NOMO-1 treated with dmso at 0.1 percent for 144 hours (cell line): ENCODE results near the gene USP9X.
"Not testable (repeated sequence)": the region's sequence is repeated elsewhere in the genome, so short reads cannot be mapped to it uniquely, and the experiment has no call there.

Experiments used
- DNase-seq: peaks from one replicate; lab custom pipeline; 2025; ENCODE audit not compliant: unreplicated experiment; lab: John Stamatoyannopoulos, UW

USP9X gene, protein sequence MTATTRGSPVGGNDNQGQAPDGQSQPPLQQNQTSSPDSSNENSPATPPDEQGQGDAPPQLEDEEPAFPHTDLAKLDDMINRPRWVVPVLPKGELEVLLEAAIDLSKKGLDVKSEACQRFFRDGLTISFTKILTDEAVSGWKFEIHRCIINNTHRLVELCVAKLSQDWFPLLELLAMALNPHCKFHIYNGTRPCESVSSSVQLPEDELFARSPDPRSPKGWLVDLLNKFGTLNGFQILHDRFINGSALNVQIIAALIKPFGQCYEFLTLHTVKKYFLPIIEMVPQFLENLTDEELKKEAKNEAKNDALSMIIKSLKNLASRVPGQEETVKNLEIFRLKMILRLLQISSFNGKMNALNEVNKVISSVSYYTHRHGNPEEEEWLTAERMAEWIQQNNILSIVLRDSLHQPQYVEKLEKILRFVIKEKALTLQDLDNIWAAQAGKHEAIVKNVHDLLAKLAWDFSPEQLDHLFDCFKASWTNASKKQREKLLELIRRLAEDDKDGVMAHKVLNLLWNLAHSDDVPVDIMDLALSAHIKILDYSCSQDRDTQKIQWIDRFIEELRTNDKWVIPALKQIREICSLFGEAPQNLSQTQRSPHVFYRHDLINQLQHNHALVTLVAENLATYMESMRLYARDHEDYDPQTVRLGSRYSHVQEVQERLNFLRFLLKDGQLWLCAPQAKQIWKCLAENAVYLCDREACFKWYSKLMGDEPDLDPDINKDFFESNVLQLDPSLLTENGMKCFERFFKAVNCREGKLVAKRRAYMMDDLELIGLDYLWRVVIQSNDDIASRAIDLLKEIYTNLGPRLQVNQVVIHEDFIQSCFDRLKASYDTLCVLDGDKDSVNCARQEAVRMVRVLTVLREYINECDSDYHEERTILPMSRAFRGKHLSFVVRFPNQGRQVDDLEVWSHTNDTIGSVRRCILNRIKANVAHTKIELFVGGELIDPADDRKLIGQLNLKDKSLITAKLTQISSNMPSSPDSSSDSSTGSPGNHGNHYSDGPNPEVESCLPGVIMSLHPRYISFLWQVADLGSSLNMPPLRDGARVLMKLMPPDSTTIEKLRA (N-terminal part only)

DNA sequence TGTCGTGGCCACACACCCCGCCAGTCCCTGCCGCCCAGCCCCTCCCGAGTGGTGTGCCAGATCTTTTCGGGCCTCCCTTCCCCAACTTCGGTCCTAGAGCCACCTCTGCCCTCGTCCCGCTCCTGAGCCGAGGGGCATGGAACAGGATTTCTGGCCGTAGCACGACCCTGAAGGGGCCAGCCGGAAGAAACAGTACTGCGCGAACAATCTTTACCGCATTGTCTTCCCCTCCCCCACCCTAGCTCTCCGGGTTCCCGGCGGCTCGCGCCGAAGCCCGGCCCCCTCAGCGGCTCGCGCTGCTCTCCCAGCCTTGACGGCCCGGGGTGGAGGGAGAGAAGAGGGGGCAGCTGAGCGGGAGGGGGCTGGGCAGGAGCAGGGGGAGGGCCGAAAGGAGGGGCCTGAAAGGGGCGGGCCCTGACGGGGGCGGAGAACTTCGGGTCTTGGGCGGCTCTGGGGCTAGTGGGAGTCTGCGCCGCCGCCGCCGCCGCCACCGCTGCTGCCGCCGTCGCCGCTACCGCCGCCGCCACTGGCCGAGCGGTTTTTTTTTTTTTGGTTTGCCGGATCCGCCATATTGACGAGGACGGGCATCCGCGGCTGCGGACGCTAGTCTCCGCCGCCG is at the start of gene USP9X:
TSS of gene USP9X (plus strand) at position 553 of the 619 bp plus-strand sequence. CDS start 38,184 bp downstream, outside the sequence.
- peak; percentile 70 for DNase-seq

DNA sequence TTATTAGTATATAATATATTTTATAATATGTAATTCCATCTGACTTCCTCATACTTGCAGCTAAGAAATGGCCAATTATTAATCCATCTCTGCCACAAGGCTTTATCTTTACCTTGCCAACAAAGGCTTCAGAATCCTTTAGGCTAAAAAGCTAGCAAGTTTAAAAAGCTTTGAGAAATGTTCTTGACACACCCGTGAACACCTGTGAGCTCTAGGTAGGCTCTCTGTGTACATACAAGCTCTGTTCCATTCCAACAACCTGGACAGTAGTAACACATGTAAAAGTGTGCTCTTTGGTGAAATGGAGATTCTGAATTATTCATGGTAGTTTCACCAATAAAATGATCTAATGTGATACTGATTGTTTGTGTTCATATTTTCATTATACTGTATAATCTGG is 49.7 kb upstream of the USP9X start:
- DNase-seq, result no peak

DNA sequence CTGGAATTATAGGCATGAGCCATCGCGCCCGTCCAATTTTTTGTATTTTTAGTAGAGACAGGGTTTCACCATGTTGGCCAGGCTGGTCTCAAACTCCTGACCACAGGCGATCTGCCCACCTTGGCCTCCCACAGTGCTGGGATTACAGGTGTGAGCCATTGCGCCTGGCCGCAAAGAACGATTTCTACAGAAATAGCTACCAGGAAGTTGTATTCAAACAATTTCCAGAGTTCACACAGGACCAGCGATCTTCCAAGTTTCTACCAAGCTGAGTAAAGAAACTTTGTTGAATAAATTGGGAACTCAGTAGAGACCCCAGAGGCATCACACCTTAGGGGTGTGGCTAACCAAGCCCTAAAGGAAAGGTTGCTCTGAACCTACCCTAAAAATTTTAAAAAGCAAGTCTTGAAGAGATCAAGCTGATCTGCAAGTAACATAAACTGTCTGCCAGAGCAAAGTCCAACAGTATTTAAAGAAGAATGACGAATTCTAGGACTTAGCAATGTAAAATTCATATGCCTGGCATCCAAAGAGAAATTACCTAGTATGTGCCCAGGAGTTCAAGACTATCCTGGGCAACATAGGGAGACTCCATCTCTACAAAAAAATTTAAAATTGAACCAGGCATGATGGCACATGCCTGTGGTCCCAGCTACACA is 48.4 kb upstream of the USP9X start:
- no peak for DNase-seq

DNA sequence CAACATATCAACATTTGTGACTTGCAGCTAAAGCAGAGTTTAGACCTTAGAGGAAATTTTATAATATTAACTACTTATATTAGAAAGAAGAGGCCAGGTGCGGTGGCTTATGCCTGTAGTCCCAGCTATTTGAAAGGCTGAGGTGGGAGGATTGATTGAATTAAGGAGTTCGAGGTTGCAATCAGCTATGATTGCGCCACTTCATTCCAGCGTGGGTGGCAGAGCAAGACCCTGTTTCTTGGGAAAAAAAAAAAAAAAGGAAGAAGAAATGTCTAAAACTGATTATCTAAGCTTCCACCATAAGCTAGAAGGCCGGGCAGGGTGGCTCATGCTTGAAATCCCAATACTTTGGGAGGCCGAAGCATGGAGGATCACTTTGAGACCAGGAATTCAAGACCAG is 42.0 kb upstream of the USP9X start:
- DNase-seq, result no peak

DNA sequence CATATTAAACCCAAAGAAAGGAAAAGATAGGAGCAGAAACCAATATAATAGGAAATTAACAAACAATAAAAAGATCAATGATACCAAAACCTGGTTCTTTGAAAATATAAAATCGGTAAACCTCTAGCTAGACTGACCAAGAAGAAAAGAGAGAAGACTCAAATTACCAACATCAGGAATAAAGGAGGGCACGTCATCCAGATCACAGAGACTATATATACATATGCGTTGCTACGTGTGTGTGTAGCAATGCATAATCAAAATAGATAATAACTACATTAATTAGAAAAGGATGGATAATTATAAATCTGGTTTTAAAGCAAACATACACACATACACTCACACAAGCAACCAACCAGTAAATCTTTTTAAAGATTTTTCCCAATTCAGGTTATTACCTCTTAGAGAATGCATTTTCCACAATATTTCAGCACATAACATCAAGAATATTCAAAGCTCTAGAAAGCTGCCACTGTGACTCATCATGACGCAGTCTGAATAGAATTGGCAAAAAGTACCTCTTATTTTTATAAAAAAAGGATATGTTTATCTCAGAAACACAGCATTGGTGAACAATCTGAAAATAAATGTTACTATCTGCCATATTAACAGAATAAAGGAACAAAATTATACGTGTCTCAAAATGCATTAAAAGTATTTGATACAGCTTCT is 41.4 kb upstream of the USP9X start:
- DNase-seq, result no peak

DNA sequence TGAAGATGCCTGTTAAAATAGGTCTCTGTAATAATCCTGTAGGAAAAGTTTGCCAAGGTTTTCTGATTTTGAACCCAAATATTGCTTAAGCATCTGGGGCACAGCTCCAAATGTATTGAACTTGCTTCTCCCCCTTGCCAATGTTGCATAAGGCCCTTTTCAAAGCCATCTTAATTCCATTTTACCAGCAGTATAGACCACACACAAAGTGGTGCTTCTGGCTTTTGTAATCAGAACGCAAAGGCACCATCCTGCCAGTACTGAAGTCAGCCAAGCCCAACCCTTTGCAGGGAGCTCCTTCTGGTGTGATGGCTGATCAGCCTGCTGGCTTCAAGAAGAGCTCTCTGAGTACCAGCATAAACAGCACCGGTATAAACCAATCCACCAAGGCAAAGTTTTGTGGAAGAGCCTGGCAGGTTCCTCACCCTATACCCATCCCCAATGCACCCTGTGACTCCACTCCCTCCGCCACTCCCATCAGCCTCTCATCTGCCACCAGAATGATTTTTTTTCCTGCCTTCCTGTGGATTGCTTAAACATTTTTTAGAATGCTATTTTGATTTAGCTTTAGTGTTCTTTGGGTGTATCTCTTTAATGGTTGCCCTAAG is 39.2 kb upstream of the USP9X start:
- no peak for DNase-seq

DNA sequence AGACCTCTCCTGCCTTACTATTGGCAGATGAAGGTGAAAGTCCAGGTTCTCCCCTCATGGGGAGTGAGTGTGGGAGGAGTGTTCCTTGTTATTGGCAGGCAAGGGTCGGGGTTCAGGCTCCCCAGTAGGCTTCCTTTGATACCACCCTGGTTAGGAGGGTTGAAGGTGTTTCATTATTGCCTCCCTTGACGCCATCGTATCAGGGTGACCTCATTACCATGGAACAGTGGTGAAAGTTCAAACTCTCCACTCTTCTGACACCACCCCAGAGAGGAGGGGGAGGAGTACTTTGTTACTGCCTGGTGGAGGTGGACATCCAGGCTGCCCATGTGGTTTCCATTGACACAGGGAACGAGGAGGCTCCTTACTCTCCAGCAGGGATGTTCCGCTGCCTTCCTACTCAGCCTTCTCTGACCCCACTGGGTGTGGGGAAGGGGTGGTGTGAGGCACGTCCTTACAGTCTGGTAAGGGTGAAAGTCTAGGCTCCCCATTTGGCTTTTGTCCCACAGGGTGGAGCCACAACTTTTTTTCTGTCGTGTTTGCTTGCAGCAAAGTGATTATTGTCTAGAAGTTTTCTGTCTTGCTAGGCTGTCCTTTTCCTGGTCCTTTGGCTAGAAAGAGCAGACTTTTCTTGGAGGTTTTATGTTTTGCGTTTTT is 37.2 kb upstream of the USP9X start:
- no peak for DNase-seq

DNA sequence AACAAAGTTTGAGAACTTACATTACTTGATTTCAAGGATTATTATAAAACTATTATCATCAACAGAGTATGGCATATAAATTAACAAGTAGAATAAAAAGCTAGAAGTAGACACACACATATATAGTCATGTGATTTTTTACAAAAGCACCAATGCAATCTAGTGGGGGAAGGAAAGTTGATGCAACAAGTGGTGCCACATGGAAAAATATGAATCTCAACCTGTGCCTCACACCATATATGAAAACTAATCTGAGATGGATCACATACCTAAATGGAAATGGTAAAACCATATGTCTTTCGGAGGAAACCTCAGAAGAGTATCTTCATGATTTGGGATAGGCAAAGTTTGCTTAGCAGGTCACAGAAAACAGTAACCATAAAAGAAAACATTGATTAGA is 34.9 kb upstream of the USP9X start:
- DNase-seq, result no peak

DNA sequence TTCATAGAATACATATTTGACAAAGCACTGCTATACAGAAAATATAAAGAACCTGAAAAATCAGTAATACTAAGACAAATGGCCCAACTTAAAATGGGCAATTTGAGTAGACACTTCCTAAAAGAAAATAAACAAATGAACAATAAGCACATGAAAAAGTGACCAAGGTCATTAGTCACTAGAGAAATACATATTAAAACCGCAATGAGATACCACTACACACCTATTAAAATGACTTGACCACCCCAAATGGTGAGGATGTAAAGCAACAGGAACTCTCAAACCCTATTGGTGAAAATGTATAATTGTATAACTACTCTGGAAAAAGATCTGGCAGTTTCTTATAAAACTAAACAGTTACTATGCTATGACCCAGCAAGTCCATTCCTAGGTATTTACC is 34.0 kb upstream of the USP9X start:
- no peak for DNase-seq

DNA sequence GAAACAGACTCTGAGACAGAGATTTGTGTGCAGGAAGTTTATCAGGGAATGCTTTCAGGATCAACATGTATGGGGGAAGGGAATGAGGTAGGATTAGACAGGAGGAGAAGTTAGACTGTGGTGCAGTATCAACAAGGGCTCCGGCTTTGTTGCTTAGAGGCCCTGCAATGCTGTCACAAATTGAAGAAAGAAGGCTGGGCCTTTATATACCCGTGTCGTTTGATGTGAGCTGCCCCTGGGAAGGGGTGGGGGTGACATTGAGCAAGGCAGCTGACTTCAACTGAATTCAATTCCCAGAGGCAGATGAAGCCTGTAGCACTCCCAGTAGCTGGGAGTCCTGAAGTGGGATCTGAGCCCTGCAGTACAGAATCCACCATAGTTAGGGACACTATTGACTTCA is 29.5 kb upstream of the USP9X start:
- no peak for DNase-seq

DNA sequence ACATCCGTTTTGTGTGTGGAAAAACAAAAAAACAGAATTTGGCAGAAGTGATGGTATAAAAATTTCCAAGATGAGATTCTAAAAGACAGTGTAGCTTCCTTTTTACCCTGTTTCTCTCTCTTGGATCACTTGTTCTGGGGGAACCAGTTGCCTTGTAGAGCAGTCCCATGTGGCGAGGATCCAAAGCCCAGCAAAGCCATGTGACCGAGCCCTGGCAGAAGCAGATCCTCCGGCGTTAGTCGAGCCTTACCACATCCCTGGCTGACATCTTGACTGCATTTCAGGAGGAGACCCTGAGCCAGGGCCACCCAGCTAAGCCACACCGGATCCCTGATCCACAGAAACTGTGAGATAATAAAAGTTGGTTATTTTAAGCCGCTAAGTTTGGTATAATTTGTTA is 22.0 kb upstream of the USP9X start:
- not testable (repeated sequence) for DNase-seq

DNA sequence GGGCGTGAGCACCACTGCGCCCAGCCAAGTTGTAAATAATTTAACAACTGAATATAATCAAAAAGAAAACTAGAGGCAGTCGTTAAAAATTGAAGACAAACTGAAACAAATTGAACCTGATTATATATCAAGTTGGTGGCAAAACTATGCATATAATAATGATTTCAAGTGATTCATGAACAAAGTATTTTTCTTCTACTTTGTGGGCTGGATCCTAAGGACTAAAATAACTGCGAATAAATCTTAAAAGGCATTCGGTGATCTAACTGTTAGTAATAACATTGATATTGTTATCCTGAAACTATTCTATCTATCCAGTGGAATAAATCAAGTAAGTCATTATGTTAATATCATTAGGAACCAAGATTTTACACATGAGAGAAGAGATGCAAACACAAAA is 21.2 kb upstream of the USP9X start:
- DNase-seq, result no peak

DNA sequence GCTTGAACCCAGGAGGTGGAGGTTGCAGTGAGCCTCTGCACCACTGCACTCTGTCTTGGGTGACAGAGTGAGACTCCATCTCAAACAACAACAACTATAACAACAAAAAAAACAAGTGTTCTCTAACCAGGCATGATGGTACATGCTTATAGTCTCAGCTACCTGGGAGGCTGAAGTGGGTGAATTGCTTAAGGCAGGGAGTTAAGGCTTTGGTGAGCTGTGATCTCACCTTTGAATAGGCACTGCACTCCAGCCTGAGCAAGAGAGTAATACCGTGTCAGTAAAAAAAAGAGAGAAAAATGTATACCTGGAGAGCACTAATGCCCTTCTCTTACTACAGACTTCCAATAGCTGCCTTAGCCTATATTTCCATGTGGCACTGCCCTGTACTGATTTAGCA is 18.9 kb upstream of the USP9X start:
- no peak for DNase-seq

DNA sequence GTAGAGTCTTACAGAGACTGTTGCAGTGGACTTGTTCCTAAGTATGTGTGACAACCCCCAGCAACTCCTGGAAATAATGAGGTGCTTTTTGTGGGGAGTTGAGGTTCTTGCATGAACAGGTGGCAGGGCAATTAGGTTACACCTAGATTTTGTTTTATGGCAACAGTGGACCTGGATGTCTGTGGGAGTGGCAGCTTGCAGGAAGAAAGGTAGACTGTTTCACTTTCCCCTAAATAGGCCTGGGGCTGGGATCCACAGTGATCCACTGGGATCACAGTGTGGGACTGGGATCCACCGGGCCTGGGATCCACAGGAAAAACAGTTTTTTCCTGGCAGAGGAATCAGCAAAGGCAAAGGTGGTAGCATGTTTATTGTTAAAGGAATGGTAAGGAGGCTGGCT is 18.3 kb upstream of the USP9X start:
- no peak for DNase-seq

DNA sequence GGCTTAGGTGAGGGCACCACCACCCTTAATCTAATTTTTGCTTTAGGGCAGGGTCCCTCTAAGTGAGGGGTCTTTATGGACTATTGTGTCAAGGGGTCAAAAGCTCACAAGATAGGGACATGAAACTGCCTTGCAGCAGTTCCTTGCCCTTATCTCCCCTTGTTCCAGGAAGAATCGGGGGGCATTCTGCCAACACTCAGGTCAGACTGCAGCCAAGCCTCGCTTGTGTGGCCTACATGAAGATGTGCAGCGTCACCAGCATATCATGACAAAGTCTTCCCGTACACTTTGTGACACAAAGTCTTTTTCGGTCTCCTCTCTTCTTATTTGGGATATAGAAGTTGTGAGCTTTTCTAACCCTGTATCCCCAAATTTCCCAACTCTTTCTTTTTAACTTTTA is 17.5 kb upstream of the USP9X start:
- DNase-seq, result no peak

DNA sequence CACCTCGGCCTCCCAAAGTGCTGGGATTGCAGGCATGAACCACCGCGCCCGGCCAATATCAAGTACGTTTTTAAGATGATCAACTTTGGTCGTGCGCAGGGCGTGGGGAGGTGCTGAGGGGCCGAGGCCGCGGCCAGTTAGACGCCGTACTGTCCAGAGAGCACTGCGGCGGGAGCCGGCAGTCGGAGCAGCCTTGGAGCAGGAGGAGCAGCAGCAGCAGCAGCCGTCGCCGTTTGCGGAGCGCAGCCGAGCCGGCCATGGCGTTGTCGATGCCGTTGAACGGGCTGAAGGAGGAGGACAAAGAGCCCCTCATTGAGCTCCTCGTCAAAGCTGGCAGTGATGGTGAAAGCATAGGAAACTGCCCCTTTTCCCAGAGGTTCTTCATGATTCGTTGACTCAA is 8.5 kb upstream of the USP9X start:
- DNase-seq, result no peak

DNA sequence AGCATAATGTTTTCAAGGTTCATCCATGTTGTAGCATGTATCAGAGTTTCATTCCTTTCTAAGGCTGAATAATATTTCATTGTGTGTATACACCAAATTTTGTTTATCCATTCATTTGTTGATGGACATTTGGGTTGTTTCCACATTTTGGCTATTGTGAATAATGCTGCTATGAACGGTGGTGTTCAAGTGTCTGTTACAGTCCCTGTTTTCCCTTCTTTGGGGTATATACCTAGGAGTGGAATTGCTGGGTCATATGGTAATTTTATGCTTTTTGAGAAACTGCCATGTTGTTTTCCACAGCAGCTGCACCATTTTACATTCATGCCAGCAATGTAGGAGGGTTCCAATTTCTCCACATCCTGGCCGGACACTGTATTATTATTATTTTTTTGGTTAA is 3.4 kb upstream of the USP9X start:
- no peak for DNase-seq

DNA sequence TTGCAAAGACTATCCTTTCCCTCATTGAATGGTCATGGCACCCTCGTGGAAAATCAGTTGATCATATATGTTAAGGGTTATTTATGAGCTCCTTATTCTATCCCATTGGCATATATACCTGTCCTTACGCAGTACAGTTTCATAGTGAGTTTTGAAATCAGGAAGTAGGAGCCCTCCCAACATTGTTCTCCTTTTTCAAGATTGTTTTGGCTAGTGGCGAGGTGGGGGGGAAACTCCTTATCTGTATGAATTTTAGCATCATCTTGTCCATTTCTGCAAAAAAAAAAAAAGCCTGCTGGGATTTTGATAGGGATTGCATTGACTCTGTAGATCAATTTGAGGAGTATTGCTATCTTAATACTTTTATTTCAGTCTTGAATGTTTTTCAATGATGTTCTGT is 2.5 kb upstream of the USP9X start:
- DNase-seq, result peak; percentile 29
